NCI-H748 treated with DMSO at 0.1 percent for 48 hours (cell line): ENCODE data around the gene ABCA1.
A peak's percentile ranks its signal among the peaks of the same experiment; 100 is the strongest.
"Not testable (repeated sequence)": the region's sequence is repeated elsewhere in the genome, so short reads cannot be mapped to it uniquely, and the experiment has no call there.

Source experiments
- DNase-seq: peaks from one replicate; lab custom pipeline; 2025; lab: John Stamatoyannopoulos, UW

ABCA1 gene

GRCh38 chr9:104944356-104944755 is 16.4 kb upstream of the ABCA1 start:
- DNase-seq, result no peak

GRCh38 chr9:104941597-104941996 is 13.6 kb upstream of the ABCA1 start:
- DNase-seq, result no peak

- no peak for DNase-seq
Observed at GRCh38 chr9:104936291-104936690, 8.3 kb upstream of the ABCA1 start.

GRCh38 chr9:104935501-104935810 is 7.5 kb upstream of the ABCA1 start:
- DNase-seq, result not testable (repeated sequence)

- DNase-seq, result no peak
Observed at GRCh38 chr9:104934691-104935500, 6.9 kb upstream of the ABCA1 start.

- not testable (repeated sequence) for DNase-seq
Observed at GRCh38 chr9:104933091-104933490, 5.1 kb upstream of the ABCA1 start.

GRCh38 chr9:104931256-104931655 is 3.3 kb upstream of the ABCA1 start:
- DNase-seq, result no peak

- peak; percentile 27 for DNase-seq
Observed at GRCh38 chr9:104927216-104927911, 591 bp downstream of the ABCA1 start.

GRCh38 chr9:104923740-104924139 is 4.2 kb downstream of the ABCA1 start:
- DNase-seq, result no peak

- no peak for DNase-seq
Observed at GRCh38 chr9:104923289-104923688, 4.7 kb downstream of the ABCA1 start.

- not testable (repeated sequence) for DNase-seq
Observed at GRCh38 chr9:104922748-104923147, 5.2 kb downstream of the ABCA1 start.

GRCh38 chr9:104921067-104921741 is 6.8 kb downstream of the ABCA1 start:
- no peak for DNase-seq

GRCh38 chr9:104915753-104916152 is 12.2 kb downstream of the ABCA1 start:
- no peak for DNase-seq

GRCh38 chr9:104915049-104915448 is 12.9 kb downstream of the ABCA1 start:
- DNase-seq, result no peak

GRCh38 chr9:104914466-104914865 is 13.5 kb downstream of the ABCA1 start:
- DNase-seq, result no peak

- no peak for DNase-seq
Observed at GRCh38 chr9:104912606-104913005, 15.3 kb downstream of the ABCA1 start.

GRCh38 chr9:104911032-104911607 is 16.8 kb downstream of the ABCA1 start:
- no peak for DNase-seq

- no peak for DNase-seq
Observed at GRCh38 chr9:104907278-104907951, 20.5 kb downstream of the ABCA1 start.

GRCh38 chr9:104906441-104907277 is 21.3 kb downstream of the ABCA1 start:
- no peak for DNase-seq

- no peak for DNase-seq
Observed at GRCh38 chr9:104905931-104906330, 22.0 kb downstream of the ABCA1 start.
